Measurements from ENCODE around the gene TNFSF13. TPM values are rescaled to one million over a fixed set of nuclear protein-coding genes. Genes with fewer than 3 reads are reported as not detected.
A peak's percentile ranks its signal among the peaks of the same experiment; 100 is the strongest.

Gene TNFSF13
- total and polyA plus RNA-seq, 4 donors, result 17.7 to 28.6 (median 26.1) TPM

- H3K36me3 ChIP-seq (ENCODE audit: control insufficient read depth in 1 of 2, insufficient read depth in 2 of 2, low read length in 1 of 2), result peaks cover 0 to 5% of the 10 kb centered on the region in 2 donors
- no peak overlapping the region for H3K4me3 ChIP-seq (ENCODE audit: low read length in 2 of 2)
- 83 to 87% methylated on average over 33 to 36 of the region's 36 CpGs for WGBS, 2 donors
- H3K27ac ChIP-seq (ENCODE audit: low read depth in 1 of 2, low read length in 2 of 2), result peak overlapping the region; percentile 47 to 73
- H3K9me3 ChIP-seq (ENCODE audit: control insufficient read depth, low read length), result no peaks in the 10 kb centered on the region
- ATAC-seq (ENCODE audit: low FRiP score) (no peak), DNase-seq (peak; percentile 70 to 80)
- H3K27me3 ChIP-seq (ENCODE audit: control insufficient read depth in 1 of 2, insufficient read depth in 2 of 2, low read length in 1 of 2), result no peaks in the 10 kb centered on the region
- H3K4me1 ChIP-seq (ENCODE audit: control insufficient read depth in 1 of 2, insufficient read depth in 2 of 2, low read length in 2 of 2), result peaks cover 0 to 4% of the 10 kb centered on the region in 2 donors
- intact Hi-C loops (cut with DNase I), result no loop called here
Observed at GRCh38 chr17:7582396-7583252, 24.1 kb downstream of the TNFSF13 start.

GRCh38 chr17:7583253-7584109 is 24.9 kb downstream of the TNFSF13 start, which contains the start of gene MPDU1:
MPDU1 (plus strand) TSS chr17:7583852; CDS start chr17:7583863, 11 bp downstream.
- Histone ChIP-seq H3K9me3 (ENCODE audit: control insufficient read depth, low read length) (no peaks in the 10 kb centered on the region), H3K4me1 (ENCODE audit: control insufficient read depth in 1 of 2, insufficient read depth in 2 of 2, low read length in 2 of 2) (peaks cover 0 to 4% of the 10 kb centered on the region in 2 donors), H3K27me3 (ENCODE audit: control insufficient read depth in 1 of 2, insufficient read depth in 2 of 2, low read length in 1 of 2) (no peaks in the 10 kb centered on the region), H3K4me3 (ENCODE audit: low read length in 2 of 2) (peak within 1 kb of the TSS in 1 of 2 donors; percentile 1), H3K27ac (ENCODE audit: low read depth in 1 of 2, low read length in 2 of 2) (peak within 1 kb of the TSS; percentile 47 to 81), H3K36me3 (ENCODE audit: control insufficient read depth in 1 of 2, insufficient read depth in 2 of 2, low read length in 1 of 2) (no peaks in the 10 kb centered on the region)
- DNase-seq (peak; percentile 98 to 99), ATAC-seq (ENCODE audit: low FRiP score) (peak; percentile 94)
- WGBS, 2 donors, result 14% methylated on average over 69 of the region's 69 CpGs
- intact Hi-C loops (cut with DNase I), result no loop called here

- ATAC-seq (ENCODE audit: low FRiP score) (no peak), DNase-seq (no peak)
- WGBS, 2 donors, result 69 to 71% methylated on average over 9 of the region's 9 CpGs
- Histone ChIP-seq H3K4me1 (ENCODE audit: control insufficient read depth in 1 of 2, insufficient read depth in 2 of 2, low read length in 2 of 2) (peaks cover 0 to 4% of the 10 kb centered on the region in 2 donors), H3K4me3 (ENCODE audit: low read length in 2 of 2) (no peak overlapping the region), H3K9me3 (ENCODE audit: control insufficient read depth, low read length) (no peaks in the 10 kb centered on the region), H3K36me3 (ENCODE audit: control insufficient read depth in 1 of 2, insufficient read depth in 2 of 2, low read length in 1 of 2) (peaks cover 0 to 2% of the 10 kb centered on the region in 2 donors), H3K27ac (ENCODE audit: low read depth in 1 of 2, low read length in 2 of 2) (no peak overlapping the region), H3K27me3 (ENCODE audit: control insufficient read depth in 1 of 2, insufficient read depth in 2 of 2, low read length in 1 of 2) (no peaks in the 10 kb centered on the region)
- intact Hi-C loops (cut with DNase I), result loop anchor here in 1 of 2 donors (5.0 kb wide), 1 partner anchor 75 kb away; no protein-coding TSS in a partner anchor
Observed at GRCh38 chr17:7586673-7587419, 28.3 kb downstream of the TNFSF13 start.

- H3K27me3 ChIP-seq (ENCODE audit: control insufficient read depth in 1 of 2, insufficient read depth in 2 of 2, low read length in 1 of 2), result no peaks in the 10 kb centered on the region
- H3K4me1 ChIP-seq (ENCODE audit: control insufficient read depth in 1 of 2, insufficient read depth in 2 of 2, low read length in 2 of 2), result no peaks in the 10 kb centered on the region
- no peaks in the 10 kb centered on the region for H3K9me3 ChIP-seq (ENCODE audit: control insufficient read depth, low read length)
- H3K36me3 ChIP-seq (ENCODE audit: control insufficient read depth in 1 of 2, insufficient read depth in 2 of 2, low read length in 1 of 2), result peaks cover 2 to 7% of the 10 kb centered on the region in 2 donors
- no peak overlapping the region for H3K27ac ChIP-seq (ENCODE audit: low read depth in 1 of 2, low read length in 2 of 2)
- DNase-seq, result no peak
- intact Hi-C loops (cut with DNase I), result loop anchor here (2.0 to 5.0 kb wide), 2 partner anchors 65 to 75 kb away; no protein-coding TSS in a partner anchor
- WGBS, 2 donors, result 66 to 68% methylated on average over 12 of the region's 12 CpGs
- no peak for ATAC-seq (ENCODE audit: low FRiP score)
- H3K4me3 ChIP-seq (ENCODE audit: low read length in 2 of 2), result no peak overlapping the region
Observed at GRCh38 chr17:7587420-7588151, 29.0 kb downstream of the TNFSF13 start.

GRCh38 chr17:7588553-7589203 is 30.1 kb downstream of the TNFSF13 start:
- ATAC-seq (ENCODE audit: low FRiP score) (peak; percentile 1), DNase-seq (peak in 1 of 2 donors; percentile 80)
- no peak overlapping the region for H3K27ac ChIP-seq (ENCODE audit: low read depth in 1 of 2, low read length in 2 of 2)
- peak overlapping the region in 1 of 2 donors; percentile 14 for H3K4me3 ChIP-seq (ENCODE audit: low read length in 2 of 2)
- no peaks in the 10 kb centered on the region for H3K9me3 ChIP-seq (ENCODE audit: control insufficient read depth, low read length)
- H3K4me1 ChIP-seq (ENCODE audit: control insufficient read depth in 1 of 2, insufficient read depth in 2 of 2, low read length in 2 of 2), result no peaks in the 10 kb centered on the region
- 36 to 49% methylated on average over 30 of the region's 30 CpGs for WGBS, 2 donors
- H3K36me3 ChIP-seq (ENCODE audit: control insufficient read depth in 1 of 2, insufficient read depth in 2 of 2, low read length in 1 of 2), result peaks cover 9 to 14% of the 10 kb centered on the region in 2 donors
- H3K27me3 ChIP-seq (ENCODE audit: control insufficient read depth in 1 of 2, insufficient read depth in 2 of 2, low read length in 1 of 2), result no peaks in the 10 kb centered on the region
- intact Hi-C loops (cut with DNase I), result loop anchor here (2.0 to 5.0 kb wide), 2 partner anchors 66 to 76 kb away; no protein-coding TSS in a partner anchor

GRCh38 chr17:7589204-7589868 is 30.8 kb downstream of the TNFSF13 start:
- intact Hi-C loops (cut with DNase I), result loop anchor here (2.0 to 5.0 kb wide), 2 partner anchors 67 to 77 kb away; no protein-coding TSS in a partner anchor
- H3K27ac ChIP-seq (ENCODE audit: low read depth in 1 of 2, low read length in 2 of 2), result no peak overlapping the region
- 8 to 9% methylated on average over 55 to 56 of the region's 56 CpGs for WGBS, 2 donors
- H3K9me3 ChIP-seq (ENCODE audit: control insufficient read depth, low read length), result no peaks in the 10 kb centered on the region
- peak; percentile 92 to 96 for DNase-seq
- H3K36me3 ChIP-seq (ENCODE audit: control insufficient read depth in 1 of 2, insufficient read depth in 2 of 2, low read length in 1 of 2), result peaks cover 11 to 14% of the 10 kb centered on the region in 2 donors
- peak overlapping the region in 1 of 2 donors; percentile 14 for H3K4me3 ChIP-seq (ENCODE audit: low read length in 2 of 2)
- no peaks in the 10 kb centered on the region for H3K4me1 ChIP-seq (ENCODE audit: control insufficient read depth in 1 of 2, insufficient read depth in 2 of 2, low read length in 2 of 2)
- H3K27me3 ChIP-seq (ENCODE audit: control insufficient read depth in 1 of 2, insufficient read depth in 2 of 2, low read length in 1 of 2), result no peaks in the 10 kb centered on the region
- peak; percentile 91 for ATAC-seq (ENCODE audit: low FRiP score)
